SK-N-SH (cell line): ENCODE results near the gene ERC2. TPM values are rescaled to one million over a fixed set of nuclear protein-coding genes. Genes with fewer than 3 reads are reported as not detected.

Source experiments
- CTCF ChIA-PET: fragments of 300-600, 350-600 bp; formaldehyde crosslinking; extraction: SDS; loops from one replicate; lab custom pipeline; 2021; lab: Yijun Ruan, JAX
- POLR2A ChIA-PET: fragments of 350-600 bp; sonication (Branson Sonifier 250); formaldehyde crosslinking; extraction: SDS; loops from one replicate; lab custom pipeline; 2020; ENCODE audit warnings: antibody characterized with exemption, inconsistent platforms; lab: Yijun Ruan, JAX
- DNase-seq: peaks from one replicate; pipeline ENCODE4 v3.0.0; 2012
- H2AFZ ChIP-seq: fragments of 200-600 bp; sonication (generic); 2 replicates; pipeline ENCODE4 v1.8.1; 2016; ENCODE audit warnings: antibody characterized with exemption, mild to moderate bottlenecking, low read depth
- H3F3A ChIP-seq: fragments of 200-600 bp; sonication (generic); replicated peaks from 2 replicates; pipeline ENCODE3; 2016; ENCODE audit warnings: antibody characterized with exemption, mild to moderate bottlenecking; ENCODE audit not compliant: insufficient read depth
- H3K27ac ChIP-seq, 2 experiments: fragments of 200-500 bp in 1 of 2; fragments of 200-600 bp in 1 of 2; sonication (Bioruptor generic) in 1 of 2; sonication (generic), shearing (Covaris generic) in 1 of 2; 2 replicates each; pipeline versions ENCODE4 v1.5.1 to v1.6.1; 2014 to 2016; ENCODE audit warnings: low read depth in 2 of 2, inconsistent platforms in 1 of 2, low read length in 1 of 2, mild to moderate bottlenecking in 1 of 2, mixed read lengths in 1 of 2
- H3K27me3 ChIP-seq: fragments of 200-600 bp; sonication (generic), shearing (Covaris generic); 2 replicates; pipeline ENCODE4 v1.6.1; 2016; ENCODE audit warnings: mixed run types; ENCODE audit not compliant: insufficient read depth
- H3K36me3 ChIP-seq, 2 experiments: fragments of 200-500 bp in 1 of 2; fragments of 200-600 bp in 1 of 2; sonication (Bioruptor generic) in 1 of 2; sonication (generic) in 1 of 2; replicated peaks in 1 of 2; 2 replicates each; pipeline versions ENCODE3 to v1.5.1; 2014 to 2016; ENCODE audit warnings: low read length in 1 of 2, mild to moderate bottlenecking in 1 of 2; ENCODE audit not compliant: insufficient read depth in 2 of 2, control insufficient read depth in 1 of 2
- H3K4me1 ChIP-seq, 2 experiments: fragments of 200-500 bp in 1 of 2; fragments of 200-600 bp in 1 of 2; sonication (Bioruptor generic) in 1 of 2; sonication (generic), shearing (Covaris generic) in 1 of 2; 2 replicates each; pipeline versions ENCODE4 v1.5.1 to v1.6.1; 2014 to 2016; ENCODE audit warnings: low read depth in 1 of 2, low read length in 1 of 2, mixed run types in 1 of 2; ENCODE audit not compliant: insufficient read depth in 2 of 2, control insufficient read depth in 1 of 2
- H3K4me2 ChIP-seq: fragments of 200-600 bp; sonication (generic), shearing (Covaris generic); 2 replicates; pipeline ENCODE4 v1.6.1; 2017; ENCODE audit warnings: mixed run types
- H3K4me3 ChIP-seq, 2 experiments: fragments of 200-500 bp in 1 of 2; fragments of 200-600 bp in 1 of 2; sonication (Bioruptor generic) in 1 of 2; sonication (generic), shearing (Covaris generic) in 1 of 2; 2 replicates each; pipeline versions ENCODE4 v1.5.1 to v1.8.1; 2014 to 2016; ENCODE audit warnings: low read depth in 2 of 2, inconsistent platforms in 1 of 2, low read length in 1 of 2, mild to moderate bottlenecking in 1 of 2, mixed read lengths in 1 of 2, moderate library complexity in 1 of 2
- H3K79me2 ChIP-seq: fragments of 200-600 bp; sonication (generic); 2 replicates; pipeline ENCODE4 v1.8.1; 2017; ENCODE audit warnings: mild to moderate bottlenecking; ENCODE audit not compliant: insufficient read depth
- H3K9ac ChIP-seq: fragments of 200-600 bp; sonication (generic); 2 replicates; pipeline ENCODE4 v1.6.1; 2017; ENCODE audit warnings: mixed run types
- H3K9me2 ChIP-seq: fragments of 200-600 bp; sonication (generic); 2 replicates; pipeline ENCODE4 v1.6.1; 2017; ENCODE audit warnings: mixed run types
- H3K9me3 ChIP-seq: fragments of 200-600 bp; sonication (generic); 2 replicates; pipeline ENCODE4 v1.6.1; 2017; ENCODE audit warnings: mixed run types, mild to moderate bottlenecking, moderate library complexity
- H4K20me1 ChIP-seq: fragments of 200-600 bp; sonication (generic); 2 replicates; pipeline ENCODE4 v1.6.1; 2017; ENCODE audit warnings: mild to moderate bottlenecking, mixed run types; ENCODE audit not compliant: insufficient read depth
- CHD2 ChIP-seq: fragments of 150-350 bp; IDR thresholded peaks from 2 replicates; pipeline ENCODE4 v1.6.1; 2018; ENCODE audit warnings: low read length; ENCODE audit not compliant: partially characterized antibody
- ELF1 ChIP-seq: IDR thresholded peaks from 2 replicates; pipeline ENCODE4 v1.4.0; 2012
- EZH2phosphoT487 ChIP-seq: fragments of 200-600 bp; sonication (generic); IDR thresholded peaks from 2 replicates; pipeline ENCODE4 v1.6.1; 2017; ENCODE audit warnings: low read depth, mixed run types, mild to moderate bottlenecking, antibody characterized with exemption, moderate library complexity, borderline replicate concordance
- FOXJ3 ChIP-seq: sonication (generic); formaldehyde crosslinking; IDR thresholded peaks from 2 replicates; pipeline ENCODE4 v1.5.1; 2020; ENCODE audit warnings: mild to moderate bottlenecking, missing genetic modification reagents
- GABPA ChIP-seq: IDR thresholded peaks from 2 replicates; pipeline ENCODE4 v1.4.0; 2012; ENCODE audit warnings: low read depth, mild to moderate bottlenecking
- GATA2 ChIP-seq: sonication (generic); formaldehyde crosslinking; IDR thresholded peaks from 2 replicates; pipeline ENCODE4 v1.5.0; 2020; ENCODE audit warnings: mild to moderate bottlenecking, missing genetic modification reagents
- MXI1 ChIP-seq: IDR thresholded peaks from 2 replicates; pipeline ENCODE4 v1.6.1; 2012; ENCODE audit warnings: mild to moderate bottlenecking, low read depth, low read length, improper control_type of control experiment
- RXRA ChIP-seq: IDR thresholded peaks from 2 replicates; pipeline ENCODE4 v1.4.0; 2012; ENCODE audit warnings: low read depth, mild to moderate bottlenecking, borderline replicate concordance
- TAF1 ChIP-seq: IDR thresholded peaks from 2 replicates; pipeline ENCODE4 v1.6.1; 2012; ENCODE audit warnings: low read depth, mild to moderate bottlenecking, low read length, moderate library complexity, borderline replicate concordance
- YY1 ChIP-seq: IDR thresholded peaks from 2 replicates; pipeline ENCODE4 v1.4.0; 2012; ENCODE audit warnings: low read depth, mild to moderate bottlenecking
- WGBS: methylation state at CpG from one replicate; pipeline ENCODE4 v1.1.6; 2017; ENCODE audit warnings: low lambda C conversion rate; 5-methylcytosine and 5-hydroxymethylcytosine counted together
- polyA plus RNA-seq, 3 experiments: library from polyadenylated mRNA; depleted of rRNA; stranded (reverse); fragments of >200 nt; gene quantifications; 2 replicates each; pipeline ENCODE4 v1.2.3, GENCODE V29; 2012
- TF ChIP-seq, protein P1 (sequence below): IDR thresholded peaks from 2 replicates; pipeline ENCODE4; 2012
- TF ChIP-seq, protein P2 (sequence below): IDR thresholded peaks from 2 replicates; pipeline ENCODE4 v1.4.0; 2012; ENCODE audit warnings: low read depth, borderline replicate concordance
- TF ChIP-seq, protein P3 (sequence below): fragments of 150-350 bp; IDR thresholded peaks from 2 replicates; pipeline ENCODE4 v1.6.1; 2016; ENCODE audit warnings: mild to moderate bottlenecking, low read depth, low read length
- TF ChIP-seq, protein P4 (sequence below): fragments of 150-350 bp; IDR thresholded peaks from 2 replicates; pipeline ENCODE4 v1.6.1; 2017; ENCODE audit warnings: antibody characterized with exemption, low read length, low read depth, borderline replicate concordance
- TF ChIP-seq, protein P5 (sequence below): fragments of 200-600 bp; sonication (generic); IDR thresholded peaks from 2 replicates; pipeline ENCODE4 v1.6.1; 2017; ENCODE audit warnings: antibody characterized with exemption, mild to moderate bottlenecking, moderate library complexity

Gene ERC2
- polyA plus RNA-seq, 1 of the 3 experiments (the other 2 are of a cell fraction), result 1.6 TPM

- no peak for DNase-seq
- Histone ChIP-seq H4K20me1 (no peaks in the 10 kb centered on the region), H3K36me3 (no peaks in the 10 kb centered on the region), H3K4me2 (no peak overlapping the region), H3K9me2 (no peaks in the 10 kb centered on the region), H3K9me3 (no peaks in the 10 kb centered on the region), H3K4me1 (no peaks in the 10 kb centered on the region), H3K79me2 (no peaks in the 10 kb centered on the region), H3K4me3 (no peak overlapping the region), H3F3A (no peaks in the 10 kb centered on the region), H3K27ac (no peak overlapping the region), H2AFZ (no peak overlapping the region), H3K9ac (no peak overlapping the region), H3K27me3 (no peaks in the 10 kb centered on the region)
- ChIA-PET CTCF (no interaction called here), POLR2A (no interaction called here)
- WGBS, result 84% methylated on average over 18 of the region's 18 CpGs
- TF ChIP-seq GATA2 (CRISPR knock-in tag) (no peak), ELF1 (no peak), MXI1 (no peak), CHD2 (no peak)
- TF ChIP-seq, protein P1, sequence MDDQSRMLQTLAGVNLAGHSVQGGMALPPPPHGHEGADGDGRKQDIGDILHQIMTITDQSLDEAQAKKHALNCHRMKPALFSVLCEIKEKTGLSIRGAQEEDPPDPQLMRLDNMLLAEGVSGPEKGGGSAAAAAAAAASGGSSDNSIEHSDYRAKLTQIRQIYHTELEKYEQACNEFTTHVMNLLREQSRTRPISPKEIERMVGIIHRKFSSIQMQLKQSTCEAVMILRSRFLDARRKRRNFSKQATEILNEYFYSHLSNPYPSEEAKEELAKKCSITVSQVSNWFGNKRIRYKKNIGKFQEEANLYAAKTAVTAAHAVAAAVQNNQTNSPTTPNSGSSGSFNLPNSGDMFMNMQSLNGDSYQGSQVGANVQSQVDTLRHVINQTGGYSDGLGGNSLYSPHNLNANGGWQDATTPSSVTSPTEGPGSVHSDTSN, result no peak
- TF ChIP-seq, protein P2, sequence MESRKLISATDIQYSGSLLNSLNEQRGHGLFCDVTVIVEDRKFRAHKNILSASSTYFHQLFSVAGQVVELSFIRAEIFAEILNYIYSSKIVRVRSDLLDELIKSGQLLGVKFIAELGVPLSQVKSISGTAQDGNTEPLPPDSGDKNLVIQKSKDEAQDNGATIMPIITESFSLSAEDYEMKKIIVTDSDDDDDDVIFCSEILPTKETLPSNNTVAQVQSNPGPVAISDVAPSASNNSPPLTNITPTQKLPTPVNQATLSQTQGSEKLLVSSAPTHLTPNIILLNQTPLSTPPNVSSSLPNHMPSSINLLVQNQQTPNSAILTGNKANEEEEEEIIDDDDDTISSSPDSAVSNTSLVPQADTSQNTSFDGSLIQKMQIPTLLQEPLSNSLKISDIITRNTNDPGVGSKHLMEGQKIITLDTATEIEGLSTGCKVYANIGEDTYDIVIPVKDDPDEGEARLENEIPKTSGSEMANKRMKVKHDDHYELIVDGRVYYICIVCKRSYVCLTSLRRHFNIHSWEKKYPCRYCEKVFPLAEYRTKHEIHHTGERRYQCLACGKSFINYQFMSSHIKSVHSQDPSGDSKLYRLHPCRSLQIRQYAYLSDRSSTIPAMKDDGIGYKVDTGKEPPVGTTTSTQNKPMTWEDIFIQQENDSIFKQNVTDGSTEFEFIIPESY, result no peak
These were observed 59.5 kb downstream of the ERC2 start for GRCh38 chr3:56408761-56409196.

GRCh38 chr3:56406826-56407515 is 61.3 kb downstream of the ERC2 start:
- CTCF ChIA-PET, result no interaction called here
- TF ChIP-seq, protein P3, sequence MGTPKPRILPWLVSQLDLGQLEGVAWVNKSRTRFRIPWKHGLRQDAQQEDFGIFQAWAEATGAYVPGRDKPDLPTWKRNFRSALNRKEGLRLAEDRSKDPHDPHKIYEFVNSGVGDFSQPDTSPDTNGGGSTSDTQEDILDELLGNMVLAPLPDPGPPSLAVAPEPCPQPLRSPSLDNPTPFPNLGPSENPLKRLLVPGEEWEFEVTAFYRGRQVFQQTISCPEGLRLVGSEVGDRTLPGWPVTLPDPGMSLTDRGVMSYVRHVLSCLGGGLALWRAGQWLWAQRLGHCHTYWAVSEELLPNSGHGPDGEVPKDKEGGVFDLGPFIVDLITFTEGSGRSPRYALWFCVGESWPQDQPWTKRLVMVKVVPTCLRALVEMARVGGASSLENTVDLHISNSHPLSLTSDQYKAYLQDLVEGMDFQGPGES, result no peak
- TF ChIP-seq EZH2phosphoT487 (no peak), GABPA (no peak), RXRA (no peak), YY1 (no peak), FOXJ3 (CRISPR knock-in tag) (no peak), TAF1 (no peak)
- TF ChIP-seq, protein P4, sequence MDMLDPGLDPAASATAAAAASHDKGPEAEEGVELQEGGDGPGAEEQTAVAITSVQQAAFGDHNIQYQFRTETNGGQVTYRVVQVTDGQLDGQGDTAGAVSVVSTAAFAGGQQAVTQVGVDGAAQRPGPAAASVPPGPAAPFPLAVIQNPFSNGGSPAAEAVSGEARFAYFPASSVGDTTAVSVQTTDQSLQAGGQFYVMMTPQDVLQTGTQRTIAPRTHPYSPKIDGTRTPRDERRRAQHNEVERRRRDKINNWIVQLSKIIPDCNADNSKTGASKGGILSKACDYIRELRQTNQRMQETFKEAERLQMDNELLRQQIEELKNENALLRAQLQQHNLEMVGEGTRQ, result no peak
- TF ChIP-seq, protein P5, sequence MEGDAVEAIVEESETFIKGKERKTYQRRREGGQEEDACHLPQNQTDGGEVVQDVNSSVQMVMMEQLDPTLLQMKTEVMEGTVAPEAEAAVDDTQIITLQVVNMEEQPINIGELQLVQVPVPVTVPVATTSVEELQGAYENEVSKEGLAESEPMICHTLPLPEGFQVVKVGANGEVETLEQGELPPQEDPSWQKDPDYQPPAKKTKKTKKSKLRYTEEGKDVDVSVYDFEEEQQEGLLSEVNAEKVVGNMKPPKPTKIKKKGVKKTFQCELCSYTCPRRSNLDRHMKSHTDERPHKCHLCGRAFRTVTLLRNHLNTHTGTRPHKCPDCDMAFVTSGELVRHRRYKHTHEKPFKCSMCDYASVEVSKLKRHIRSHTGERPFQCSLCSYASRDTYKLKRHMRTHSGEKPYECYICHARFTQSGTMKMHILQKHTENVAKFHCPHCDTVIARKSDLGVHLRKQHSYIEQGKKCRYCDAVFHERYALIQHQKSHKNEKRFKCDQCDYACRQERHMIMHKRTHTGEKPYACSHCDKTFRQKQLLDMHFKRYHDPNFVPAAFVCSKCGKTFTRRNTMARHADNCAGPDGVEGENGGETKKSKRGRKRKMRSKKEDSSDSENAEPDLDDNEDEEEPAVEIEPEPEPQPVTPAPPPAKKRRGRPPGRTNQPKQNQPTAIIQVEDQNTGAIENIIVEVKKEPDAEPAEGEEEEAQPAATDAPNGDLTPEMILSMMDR, result no peak

More at GRCh38 chr3:56406826-56407515, 61.3 kb downstream of the ERC2 start:
- Histone ChIP-seq H3K4me2 (no peak overlapping the region), H3K27ac (no peak overlapping the region), H3K27me3 (no peaks in the 10 kb centered on the region), H4K20me1 (no peaks in the 10 kb centered on the region), H3F3A (no peaks in the 10 kb centered on the region), H3K9me2 (no peaks in the 10 kb centered on the region), H3K9me3 (no peaks in the 10 kb centered on the region), H2AFZ (no peak overlapping the region), H3K79me2 (no peaks in the 10 kb centered on the region), H3K36me3 (no peaks in the 10 kb centered on the region), H3K4me3 (no peak overlapping the region), H3K9ac (no peak overlapping the region), H3K4me1 (no peaks in the 10 kb centered on the region)
- 55% methylated on average over 4 of the region's 4 CpGs for WGBS
- POLR2A ChIA-PET, result no interaction called here
- no peak for DNase-seq
